GM12891 (cell line): Measurements from ENCODE around the gene SYNE3.
A peak's percentile ranks its signal among the peaks of the same experiment; 100 is the strongest.

ENCODE experiments used
- POLR2A ChIP-seq: IDR thresholded peaks from 2 replicates; pipeline ENCODE4 v1.6.1; 2011; ENCODE audit warnings: low read depth, low read length, control low read depth
- POLR2AphosphoS5 ChIP-seq: IDR thresholded peaks from 2 replicates; pipeline ENCODE4 v1.6.1; 2011; ENCODE audit warnings: low read depth, low read length, control low read depth
- TAF1 ChIP-seq: IDR thresholded peaks from 2 replicates; pipeline ENCODE4 v1.6.1; 2011; ENCODE audit warnings: low read depth, low read length, control low read depth

DNA sequence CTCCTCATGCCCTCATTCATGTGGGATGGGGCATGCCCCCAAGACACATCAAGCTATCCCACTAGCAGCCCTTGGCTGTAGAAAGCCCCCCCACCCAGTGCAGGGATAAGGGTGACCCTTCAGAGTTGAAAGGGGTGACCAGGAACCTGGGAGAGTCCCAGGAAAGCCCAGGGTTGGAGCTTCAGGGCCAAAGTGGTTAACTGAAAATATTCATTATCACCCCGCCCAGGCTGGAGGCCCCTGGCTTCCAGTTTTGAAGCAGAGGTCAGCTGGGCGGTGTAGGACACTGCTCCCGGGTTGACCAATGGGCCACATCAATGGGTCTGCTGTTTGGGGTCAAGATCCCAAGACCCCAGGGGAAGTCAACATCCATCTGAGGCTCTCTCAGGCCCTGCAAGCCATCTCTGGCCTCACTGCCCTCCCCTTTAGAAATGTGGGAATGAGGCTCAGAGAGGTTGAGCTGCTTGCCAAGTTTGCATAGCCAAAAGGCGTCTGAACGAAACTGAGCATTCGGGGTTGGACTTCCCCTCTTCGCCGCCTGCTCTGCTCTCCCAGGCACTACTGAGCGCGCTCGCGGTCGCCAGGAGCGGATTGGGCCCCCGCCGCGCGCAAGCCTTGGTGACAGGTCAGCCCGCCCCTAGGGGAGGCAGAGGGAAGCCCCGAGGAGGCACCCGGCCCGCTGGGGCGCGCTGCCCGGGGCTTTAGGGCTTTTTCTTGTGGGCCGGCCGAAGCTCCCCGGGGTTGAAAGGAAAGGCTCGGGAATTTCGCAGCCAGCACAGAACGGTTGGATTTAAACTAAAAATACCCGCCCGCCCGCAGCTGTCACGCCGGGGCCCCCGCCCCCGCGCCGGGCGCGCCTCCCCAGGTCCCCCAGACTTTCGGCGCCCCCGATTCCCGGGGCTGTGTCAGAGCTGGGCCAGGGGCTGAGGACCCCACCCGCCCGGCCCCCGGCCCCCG, 576 bp downstream of the SYNE3 start:
- TF ChIP-seq POLR2A = 0 out of 2 replicates have a peak, but pooled peaks have one; percentile 30
- TF ChIP-seq POLR2AphosphoS5 = peak; percentile 32; the same call in 1 of the 2 replicates
- TF ChIP-seq TAF1 = no peak
